HepG2 (cell line): Measurements from ENCODE around the gene CALD1. TPM values are rescaled to one million over a fixed set of nuclear protein-coding genes. Genes with fewer than 3 reads are reported as not detected.

Source experiments
- ATAC-seq: fragments of 200-7000 bp; cut with Tn5 transposase; 3 replicates; pipeline ENCODE4 v1.9.1; 2020; ENCODE audit warnings: mild to moderate bottlenecking, moderate library complexity
- BruUV-seq: library from RNA; stranded (reverse); fragments of 400-500 nt; replicated peaks from 2 replicates; lab custom pipeline; 2021; lab: Mats Ljungman, UMichigan
- CTCF ChIA-PET: fragments of 300-600 bp; formaldehyde crosslinking; extraction: SDS; loops from one replicate; lab custom pipeline; 2021; ENCODE audit warnings: low total read pairs, inconsistent platforms, low intra/inter-chr PET ratio; lab: Yijun Ruan, JAX
- POLR2A ChIA-PET: fragments of 350-600 bp; sonication (Branson Sonifier 250); formaldehyde crosslinking; loops from one replicate; lab custom pipeline; 2020; ENCODE audit warnings: antibody characterized with exemption, inconsistent platforms; lab: Yijun Ruan, JAX
- DNase-seq: peaks from one replicate; pipeline ENCODE4 v3.0.0-alpha.2; 2015; ENCODE audit warnings: low spot score
- FAIRE-seq: peaks from 3 replicates; lab custom pipeline; 2011; peaks lifted over from hg19 to GRCh38; lab: Jason Lieb, UNC
- H2AFZ ChIP-seq: one replicate; pipeline ENCODE4 v1.6.1; 2011; ENCODE audit warnings: low read length, inconsistent platforms
- H3K27ac ChIP-seq: fragments of 300-600 bp; 3 replicates; pipeline ENCODE4 v1.8.0; 2011; ENCODE audit warnings: mixed run types, mild to moderate bottlenecking, mixed read lengths, low read length, inconsistent platforms; ENCODE audit not compliant: insufficient read depth; ENCODE audit errors: extremely low read length
- H3K27me3 ChIP-seq, 2 experiments: fragments of 200-600 bp in 1 of 2; 2 replicates in 1 of 2; 3 replicates in 1 of 2; pipeline versions ENCODE4 v1.6.0 to v1.8.0; 2011; ENCODE audit warnings: low read length in 2 of 2, mild to moderate bottlenecking in 2 of 2, moderate library complexity in 2 of 2, inconsistent platforms in 1 of 2; ENCODE audit not compliant: insufficient read depth in 2 of 2, control insufficient read depth in 1 of 2
- H3K36me3 ChIP-seq, 2 experiments: fragments of 200-600 bp in 1 of 2; replicated peaks in 1 of 2; 2 replicates in 1 of 2; 3 replicates in 1 of 2; pipeline versions ENCODE4 v1.5.1 to v1.8.0; 2011; ENCODE audit warnings: low read length in 2 of 2, inconsistent platforms in 1 of 2; ENCODE audit not compliant: insufficient read depth in 2 of 2, control insufficient read depth in 1 of 2
- H3K4me1 ChIP-seq: 2 replicates; pipeline ENCODE4 v1.5.1; 2012; ENCODE audit warnings: low read length, inconsistent platforms; ENCODE audit not compliant: insufficient read depth
- H3K4me2 ChIP-seq: 2 replicates; pipeline ENCODE4 v1.6.0; 2011; ENCODE audit warnings: low read depth, low read length, inconsistent platforms
- H3K4me3 ChIP-seq, 3 experiments: fragments of 200-600 bp in 1 of 3; sonication (generic), shearing (Covaris generic) in 1 of 3; replicated peaks in 1 of 3; 2 replicates each; pipeline ENCODE4 v1.5.1; 2011 to 2016; ENCODE audit warnings: low read length in 3 of 3, inconsistent platforms in 2 of 3, low read depth in 2 of 3, mild to moderate bottlenecking in 2 of 3, control low read depth in 1 of 3, mixed read lengths in 1 of 3; ENCODE audit not compliant: insufficient read depth in 1 of 3
- H3K79me2 ChIP-seq: one replicate; pipeline ENCODE4 v1.6.1; 2011; ENCODE audit warnings: low read length, inconsistent platforms; ENCODE audit not compliant: insufficient read depth
- H3K9ac ChIP-seq: 2 replicates; pipeline ENCODE4 v1.6.0; 2011; ENCODE audit warnings: mild to moderate bottlenecking, low read depth, low read length, inconsistent platforms; ENCODE audit not compliant: insufficient read depth
- H3K9me3 ChIP-seq: 2 replicates; pipeline ENCODE4 v1.5.1; 2012; ENCODE audit warnings: mild to moderate bottlenecking, low read length
- H4K20me1 ChIP-seq: 2 replicates; pipeline ENCODE4 v1.6.0; 2011; ENCODE audit warnings: inconsistent platforms, mild to moderate bottlenecking, low read length, moderate library complexity; ENCODE audit not compliant: insufficient read depth
- CREBL2 ChIP-seq: sonication (generic); formaldehyde crosslinking; IDR thresholded peaks from 2 replicates; pipeline ENCODE4 v1.8.1; 2023; ENCODE audit warnings: missing genetic modification reagents, mild to moderate bottlenecking, borderline replicate concordance
- ETV5 ChIP-seq: IDR thresholded peaks from 2 replicates; pipeline ENCODE4 v1.6.1; 2018; ENCODE audit warnings: missing biosample characterization, missing genetic modification reagents, inconsistent platforms, borderline replicate concordance
- FOXM1 ChIP-seq: sonication (generic); formaldehyde crosslinking; IDR thresholded peaks from 2 replicates; pipeline ENCODE4 v1.5.0; 2020; ENCODE audit warnings: missing genetic modification reagents
- KLF6 ChIP-seq: IDR thresholded peaks from 2 replicates; pipeline ENCODE4 v1.8.0; 2016; ENCODE audit warnings: missing biosample characterization, missing genetic modification reagents
- MEF2D ChIP-seq: sonication (generic); formaldehyde crosslinking; IDR thresholded peaks from 2 replicates; pipeline ENCODE4 v1.5.1; 2020; ENCODE audit warnings: mild to moderate bottlenecking, missing genetic modification reagents
- RARA ChIP-seq: IDR thresholded peaks from 2 replicates; pipeline ENCODE4 v1.6.1; 2016; ENCODE audit warnings: missing genetic modification reagents, missing compliant biosample characterization
- RNF2 ChIP-seq: fragments of 450-650 bp; conservative IDR thresholded peaks from 2 replicates; pipeline ENCODE4 v1.6.1; 2016; ENCODE audit warnings: low read depth
- ZNF512B ChIP-seq: sonication (generic); formaldehyde crosslinking; IDR thresholded peaks from 2 replicates; pipeline ENCODE4 v1.5.1; 2020; ENCODE audit warnings: missing genetic modification reagents, mild to moderate bottlenecking, borderline replicate concordance
- ZNF619 ChIP-seq: sonication (generic); formaldehyde crosslinking; IDR thresholded peaks from 2 replicates; pipeline ENCODE4 v1.4.0; 2020; ENCODE audit warnings: mild to moderate bottlenecking, missing genetic modification reagents
- ZSCAN5A ChIP-seq: sonication (generic); formaldehyde crosslinking; IDR thresholded peaks from 2 replicates; pipeline ENCODE4 v1.8.0; 2022; ENCODE audit warnings: mild to moderate bottlenecking, missing genetic modification reagents, borderline replicate concordance
- WGBS: methylation state at CpG from one replicate; pipeline ENCODE4 v1.1.6; 2017; ENCODE audit warnings: low lambda C conversion rate; 5-methylcytosine and 5-hydroxymethylcytosine counted together
- in situ Hi-C: cut with HindIII; loops from 2 replicates; pipeline ENCODE4 v1.10.0; 2017; ENCODE audit warnings: low pct_unique_long_range_greater_than_20kb; ENCODE audit not compliant: extremely low pct_ligation_motif_present
- intact Hi-C: fragments of 100-400 bp; cut with micrococcal nuclease; formaldehyde crosslinking; loops from one replicate; pipeline ENCODE4 v1.10.0; 2022; ENCODE audit not compliant: unreplicated experiment
- polyA plus RNA-seq, 8 experiments: library from polyadenylated mRNA; depleted of rRNA in 3 of 8; stranded (reverse) in 7 of 8; unstranded in 1 of 8; fragments of >200 nt; fragmentation: Illumina TruSeq in 4 of 8; extraction: Trizol in 4 of 8; gene quantifications; 2 replicates each; pipeline versions ENCODE4 v1.2.1 to v1.2.3, GENCODE V29; 2011 to 2016; ENCODE audit warnings: low read depth in 4 of 8, missing spikeins in 1 of 8, mixed read lengths in 1 of 8; ENCODE audit not compliant: insufficient read depth in 1 of 8
- total RNA-seq, 5 experiments: library from RNA; depleted of rRNA; stranded (reverse); fragments of >200 nt; fragmentation: Illumina TruSeq; extraction: Trizol; gene quantifications; 2 replicates each; pipeline ENCODE4 v1.2.3, GENCODE V29; 2016; ENCODE audit warnings: low read depth in 1 of 5

The CALD1 gene
- total and polyA plus RNA-seq, 2 of the 13 experiments (the other 11 are each of a cell fraction or from before 2014, with no cell fraction given), result 53.0 to 112 TPM

GRCh38 chr7:134986363-134987251, 207.2 kb downstream of the CALD1 start, which contains the start of gene AGBL3:
TSS of gene AGBL3 (plus strand) at chr7:134986508. CDS start at chr7:134987934, 1,426 bp downstream.
- DNase-seq, result peak; percentile 90
- Histone ChIP-seq H3K27ac (peak within 1 kb of the TSS; percentile 82), H3K79me2 (peaks cover 43% of the 10 kb centered on the region), H3K4me1 (peaks cover 39% of the 10 kb centered on the region), H3K9me3 (no peaks in the 10 kb centered on the region), H3K27me3 (no peaks in the 10 kb centered on the region; a peak in 2 of 5 replicates), H3K4me3 (peak within 1 kb of the TSS; percentile 83 to 98 (median 98)), H3K4me2 (peak within 1 kb of the TSS; percentile 80), H4K20me1 (no peaks in the 10 kb centered on the region), H3K36me3 (no peaks in the 10 kb centered on the region; a peak in 1 of 5 replicates), H3K9ac (peak within 1 kb of the TSS; percentile 96), H2AFZ (peak within 1 kb of the TSS; percentile 89)
- in situ Hi-C loops (no loop called here), intact Hi-C loops (loop anchor here (1.0 to 2.0 kb wide), 2 partner anchors 162 to 184 kb away; partner anchors contain the start of genes CYREN and TMEM140)
- 3% methylated on average over 16 of the region's 70 CpGs for WGBS
- peak; percentile 98 for ATAC-seq
- ChIA-PET POLR2A (interaction anchor here (0.7 to 3.6 kb wide), 12 partner anchors 9 to 341 kb away, joined by 3 to 27 read pairs (median 3); partner anchors contain the start of genes CYREN and TMEM140), CTCF (interaction anchor here (3.4 kb wide), 1 partner anchor 184 kb away, joined by 11 read pairs; the partner anchor contains the start of gene CYREN)
- FAIRE-seq, result peak; percentile 80
- TSS peak; percentile 56 for BruUV-seq
- TF ChIP-seq ETV5 (CRISPR knock-in tag) (peak; percentile 12; the same call in 1 of the 2 replicates), MEF2D (peak; percentile 80), CREBL2 (CRISPR knock-in tag) (no peak), RNF2 (peak; percentile 40; the same call in 1 of the 2 replicates), KLF6 (peak; percentile 93), ZNF512B (CRISPR knock-in tag) (peak; percentile 84; the same call in 1 of the 2 replicates), FOXM1 (CRISPR knock-in tag) (no peak), ZNF619 (CRISPR knock-in tag) (peak; percentile 85), ZSCAN5A (CRISPR knock-in tag) (no peak), RARA (CRISPR knock-in tag) (0 out of 2 replicates have a peak, but pooled peaks have one; percentile 13)
